ENCODE results near the gene TCTA.

The TCTA gene

DNA sequence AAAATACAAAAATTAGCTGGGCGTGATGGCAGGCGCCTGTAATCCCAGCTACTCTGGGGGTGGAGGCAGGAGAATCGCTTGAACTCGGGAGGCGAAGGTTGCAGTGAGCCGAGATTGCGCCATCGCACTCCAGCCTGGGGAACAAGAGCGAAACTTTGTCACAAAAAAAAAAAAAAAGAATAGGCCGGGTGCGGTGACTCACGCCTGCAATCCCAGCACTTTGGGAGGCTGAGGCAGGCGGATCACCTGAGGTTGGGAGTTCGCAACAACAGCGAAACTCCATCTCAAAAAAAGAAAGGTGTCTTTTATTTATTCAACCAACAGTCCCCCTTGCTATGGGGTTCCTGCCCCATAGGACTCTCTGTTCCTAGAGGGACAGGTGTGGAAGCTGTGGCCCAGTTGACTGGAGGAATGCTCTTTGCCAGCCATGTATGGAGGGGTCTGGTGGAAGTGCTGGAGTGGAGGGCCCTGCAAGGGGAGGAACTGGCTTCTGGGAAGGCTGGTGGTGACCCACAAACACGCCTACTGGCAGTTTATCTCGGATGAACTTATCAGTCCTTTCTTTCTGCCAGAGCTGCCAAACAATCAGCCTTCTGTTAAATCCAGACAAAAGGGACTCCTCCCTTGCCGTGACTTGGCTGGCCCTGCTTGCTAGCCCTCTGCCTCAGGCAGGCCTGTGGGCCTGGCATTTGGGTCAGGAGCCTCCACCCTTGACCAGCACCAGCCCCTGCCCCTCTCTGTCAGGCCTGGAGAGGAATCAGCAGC lies 53.2 kb downstream of the TCTA start:
- no peak for TF ChIP-seq POLR2A (IDR thresholded peaks at IDR 0.05; ENCODE audit: extremely low read depth, insufficient read length)
- no peak for TF ChIP-seq MAX (IDR thresholded peaks at IDR 0.05; ENCODE audit: low read depth, low read length)
- TF ChIP-seq, protein P1, sequence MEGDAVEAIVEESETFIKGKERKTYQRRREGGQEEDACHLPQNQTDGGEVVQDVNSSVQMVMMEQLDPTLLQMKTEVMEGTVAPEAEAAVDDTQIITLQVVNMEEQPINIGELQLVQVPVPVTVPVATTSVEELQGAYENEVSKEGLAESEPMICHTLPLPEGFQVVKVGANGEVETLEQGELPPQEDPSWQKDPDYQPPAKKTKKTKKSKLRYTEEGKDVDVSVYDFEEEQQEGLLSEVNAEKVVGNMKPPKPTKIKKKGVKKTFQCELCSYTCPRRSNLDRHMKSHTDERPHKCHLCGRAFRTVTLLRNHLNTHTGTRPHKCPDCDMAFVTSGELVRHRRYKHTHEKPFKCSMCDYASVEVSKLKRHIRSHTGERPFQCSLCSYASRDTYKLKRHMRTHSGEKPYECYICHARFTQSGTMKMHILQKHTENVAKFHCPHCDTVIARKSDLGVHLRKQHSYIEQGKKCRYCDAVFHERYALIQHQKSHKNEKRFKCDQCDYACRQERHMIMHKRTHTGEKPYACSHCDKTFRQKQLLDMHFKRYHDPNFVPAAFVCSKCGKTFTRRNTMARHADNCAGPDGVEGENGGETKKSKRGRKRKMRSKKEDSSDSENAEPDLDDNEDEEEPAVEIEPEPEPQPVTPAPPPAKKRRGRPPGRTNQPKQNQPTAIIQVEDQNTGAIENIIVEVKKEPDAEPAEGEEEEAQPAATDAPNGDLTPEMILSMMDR (IDR thresholded peaks at IDR 0.05; ENCODE audit: low read depth, low read length): no peak
- no peak for TF ChIP-seq MYC (IDR thresholded peaks at IDR 0.05; ENCODE audit: low read depth, low read length)
- DNase-seq (ENCODE audit: low read depth): peak; percentile 49
- no peak overlapping the region for H3K4me3 ChIP-seq (ENCODE audit: low read depth, low read length)

Measured in NB4 (cell line).